ENCODE results near the gene RSBN1.
"Not testable (repeated sequence)": the region's sequence is repeated elsewhere in the genome, so short reads cannot be mapped to it uniquely, and the experiment has no call there.

RSBN1 gene

DNA sequence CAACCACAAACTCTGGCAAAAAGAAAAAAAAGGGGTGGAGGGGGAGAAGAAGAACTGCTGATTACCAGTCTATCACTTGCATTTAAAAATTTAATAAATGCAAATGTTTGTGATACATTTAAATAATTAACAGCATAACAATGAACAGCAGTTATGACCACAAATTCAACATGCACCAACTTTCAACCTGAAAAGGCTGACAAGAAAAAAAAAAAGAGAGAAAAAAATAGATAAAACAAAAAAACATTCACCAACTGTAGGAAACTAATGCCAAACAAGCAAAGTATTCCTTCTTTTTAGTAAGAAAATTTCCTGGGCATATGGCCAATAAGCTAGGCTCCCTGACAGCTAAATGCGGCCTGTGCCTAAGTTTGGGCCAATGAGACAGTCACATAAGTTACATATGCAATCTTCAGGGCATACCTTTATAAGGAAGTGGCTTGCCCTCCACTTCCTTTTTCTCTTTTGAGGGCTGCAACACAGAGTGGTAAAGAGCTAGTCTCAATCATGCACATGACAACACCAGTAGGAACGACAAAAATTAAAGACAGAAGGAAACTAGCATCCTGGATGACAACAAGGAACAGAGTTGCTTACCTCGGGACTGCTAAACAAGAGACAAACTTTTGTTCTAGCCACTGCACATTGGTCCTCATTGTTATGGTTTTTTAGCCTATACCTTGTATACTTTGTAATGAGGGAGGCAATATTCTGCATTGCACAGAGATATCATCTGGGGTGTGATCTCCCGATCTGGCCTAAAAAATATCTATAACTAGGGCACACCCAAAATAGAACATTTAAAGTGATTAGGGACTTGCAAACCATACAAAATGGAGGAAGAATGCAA lies 28.8 kb downstream of the RSBN1 start:
- FAIRE-seq (peak; percentile 85), DNase-seq (ENCODE audit: insufficient read length, low spot score) (peak; percentile 14)

DNA sequence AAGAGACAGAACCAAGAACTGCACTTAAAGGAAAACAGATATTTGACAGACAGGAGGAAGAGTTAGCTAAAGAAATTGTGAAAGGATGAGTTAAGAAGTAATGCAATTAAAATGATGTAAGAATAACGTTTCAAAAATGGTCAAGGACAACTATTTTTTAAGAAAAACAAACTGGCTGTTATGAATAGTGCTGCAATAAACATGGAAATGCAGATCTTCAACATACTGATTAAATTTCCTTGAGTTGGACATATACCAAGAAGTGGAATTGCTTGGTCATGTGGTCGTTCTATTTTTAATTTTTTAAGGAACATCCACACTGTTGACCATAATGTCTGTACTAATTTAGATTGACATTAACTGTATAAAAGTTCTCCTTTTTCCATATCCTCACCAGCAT lies 29.9 kb downstream of the RSBN1 start:
- DNase-seq (ENCODE audit: insufficient read length, low spot score) (no peak), FAIRE-seq (no peak)

DNA sequence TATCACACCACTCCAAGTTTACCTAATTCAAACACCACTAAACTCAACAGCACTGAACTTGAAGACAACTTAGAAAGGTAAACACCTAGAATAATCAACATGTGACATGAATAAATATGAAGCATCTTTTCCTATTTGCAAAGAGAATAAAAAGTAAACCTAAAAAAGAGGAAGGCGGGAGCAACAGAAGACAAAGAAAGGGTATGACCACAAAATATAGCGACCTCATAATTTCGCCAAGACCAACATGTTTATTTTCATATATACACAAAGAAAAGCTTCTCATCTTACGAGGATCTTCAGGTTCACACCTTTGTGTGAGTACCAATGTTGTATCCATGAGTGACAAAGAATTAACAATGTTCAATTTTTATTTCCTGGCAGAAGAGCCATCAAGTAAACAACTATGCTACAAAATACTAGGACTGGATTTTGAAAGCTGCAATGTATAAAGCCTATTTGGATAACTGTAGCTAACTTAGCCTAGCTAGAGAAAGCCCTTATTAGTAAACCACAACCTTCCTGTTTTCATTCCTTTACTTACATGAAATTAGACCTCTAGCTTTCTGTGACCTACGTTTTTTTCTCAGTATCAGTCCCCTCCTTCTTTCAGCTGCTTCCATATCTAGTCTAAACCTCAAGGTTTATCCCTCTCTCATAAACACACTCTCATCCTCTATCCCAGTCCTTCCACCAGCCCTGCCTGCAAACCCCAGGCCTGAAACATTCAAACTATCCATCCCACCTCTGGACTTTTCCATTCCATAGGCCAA lies 31.7 kb downstream of the RSBN1 start:
- FAIRE-seq = no peak
- DNase-seq (ENCODE audit: insufficient read length, low spot score) = no peak

DNA sequence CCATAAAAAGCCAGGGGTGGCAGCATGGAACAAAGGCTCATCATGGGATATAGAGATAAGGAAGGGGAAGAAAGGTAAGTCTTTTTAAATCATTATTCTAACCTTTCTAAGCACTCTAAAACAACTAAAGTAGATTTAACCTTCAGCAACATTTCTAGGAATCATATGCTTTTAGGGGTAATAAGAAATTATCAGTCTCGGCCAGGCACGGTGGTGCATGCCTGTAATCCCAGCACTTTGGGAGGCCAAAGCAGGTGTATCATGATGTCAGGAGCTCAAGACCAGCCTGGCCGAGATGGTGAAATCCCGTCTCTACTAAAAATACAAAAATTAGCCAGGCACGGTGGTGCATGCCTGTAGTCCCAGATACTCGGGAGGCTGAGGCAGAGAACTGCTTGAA lies 32.7 kb downstream of the RSBN1 start:
- no peak for DNase-seq (ENCODE audit: insufficient read length, low spot score)
- FAIRE-seq = no peak

DNA sequence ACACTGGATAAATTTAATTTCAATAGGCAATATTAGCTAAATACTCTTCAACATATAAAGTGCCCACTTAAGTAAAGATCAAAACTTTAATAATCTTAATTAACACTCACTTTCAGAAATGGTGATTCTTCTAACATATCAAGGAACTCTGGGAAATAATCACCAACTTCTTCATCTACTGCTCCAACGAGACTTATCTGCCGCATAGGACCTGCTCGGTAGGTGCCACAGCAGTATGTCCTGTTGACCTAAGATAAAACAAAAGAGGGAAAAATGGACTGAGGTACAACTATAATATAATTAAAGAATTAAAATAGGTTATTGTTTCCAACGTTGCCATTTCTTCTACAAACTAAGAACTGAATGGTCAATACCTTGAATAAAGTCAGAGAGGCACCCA lies 34.7 kb downstream of the RSBN1 start:
- DNase-seq (ENCODE audit: insufficient read length, low spot score) (no peak), FAIRE-seq (no peak)

DNA sequence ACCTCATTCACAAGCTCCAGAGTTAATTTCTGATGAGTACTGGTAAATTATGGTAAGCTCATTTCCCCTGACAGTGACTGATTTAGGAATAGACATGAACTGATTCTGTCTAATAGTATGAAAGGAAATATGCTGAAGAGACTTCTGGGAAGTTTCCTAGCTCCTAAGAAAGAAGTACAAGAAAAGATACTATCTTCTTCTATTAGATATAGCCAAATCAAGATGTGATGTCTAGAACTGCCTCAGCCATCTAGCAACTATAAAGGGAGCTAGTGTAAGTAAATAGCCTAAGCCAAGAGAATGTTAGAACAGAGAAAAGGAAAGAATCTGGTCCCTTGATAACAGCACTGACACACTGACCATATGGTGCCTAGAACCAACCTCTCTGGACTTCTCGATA lies 42.2 kb downstream of the RSBN1 start:
- DNase-seq (ENCODE audit: insufficient read length, low spot score) (no peak), FAIRE-seq (no peak)

DNA sequence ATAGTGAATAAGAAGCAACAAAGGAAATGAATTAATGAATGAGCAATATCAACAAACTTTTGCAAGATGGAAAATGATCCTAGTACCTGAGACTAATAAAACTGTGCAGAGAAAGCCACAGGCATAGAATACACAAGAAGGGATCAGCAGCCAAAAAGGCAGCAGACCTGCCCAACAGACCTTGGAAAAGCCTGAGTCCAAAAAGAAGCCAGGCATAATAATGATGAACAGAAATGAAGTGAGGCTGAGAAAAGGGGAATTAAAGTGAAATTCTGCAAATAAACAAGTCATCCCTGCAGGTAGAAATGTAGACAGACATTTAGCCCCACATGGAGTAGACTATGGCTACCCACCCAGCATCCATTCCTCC lies 42.7 kb downstream of the RSBN1 start:
- FAIRE-seq (no peak), DNase-seq (ENCODE audit: insufficient read length, low spot score) (no peak)

DNA sequence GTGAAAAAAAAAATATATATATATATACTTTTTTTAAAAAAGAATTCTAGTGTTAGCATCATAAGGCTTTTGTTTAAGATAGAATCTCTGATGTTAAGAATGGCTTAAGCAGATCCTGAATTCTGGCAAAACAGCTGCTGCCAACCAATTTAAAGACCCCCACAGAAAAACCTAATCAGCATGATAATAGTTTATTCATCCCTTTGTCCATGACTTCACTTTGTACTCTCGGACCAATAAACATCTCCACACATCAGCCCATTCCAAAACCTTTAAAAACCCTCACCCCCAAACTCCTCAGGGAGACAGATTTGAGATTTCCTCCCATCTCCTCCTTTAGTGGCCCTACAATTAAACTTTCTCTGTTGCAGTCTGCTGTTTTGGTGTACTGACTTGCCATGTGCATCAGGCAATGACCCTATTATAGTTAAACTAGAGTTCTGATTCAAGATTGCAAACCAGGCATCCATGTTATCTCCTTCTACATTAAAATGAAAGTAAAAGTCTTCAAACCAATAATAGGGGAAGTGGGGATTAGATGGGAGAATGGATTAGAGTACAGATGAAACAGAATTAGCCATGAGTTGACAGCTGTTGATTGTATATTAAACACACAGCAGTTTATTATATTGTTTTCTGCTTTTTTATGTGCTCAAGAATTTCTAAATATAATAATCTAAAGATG lies 43.2 kb downstream of the RSBN1 start:
- FAIRE-seq = no peak
- no peak for DNase-seq (ENCODE audit: insufficient read length, low spot score)

DNA sequence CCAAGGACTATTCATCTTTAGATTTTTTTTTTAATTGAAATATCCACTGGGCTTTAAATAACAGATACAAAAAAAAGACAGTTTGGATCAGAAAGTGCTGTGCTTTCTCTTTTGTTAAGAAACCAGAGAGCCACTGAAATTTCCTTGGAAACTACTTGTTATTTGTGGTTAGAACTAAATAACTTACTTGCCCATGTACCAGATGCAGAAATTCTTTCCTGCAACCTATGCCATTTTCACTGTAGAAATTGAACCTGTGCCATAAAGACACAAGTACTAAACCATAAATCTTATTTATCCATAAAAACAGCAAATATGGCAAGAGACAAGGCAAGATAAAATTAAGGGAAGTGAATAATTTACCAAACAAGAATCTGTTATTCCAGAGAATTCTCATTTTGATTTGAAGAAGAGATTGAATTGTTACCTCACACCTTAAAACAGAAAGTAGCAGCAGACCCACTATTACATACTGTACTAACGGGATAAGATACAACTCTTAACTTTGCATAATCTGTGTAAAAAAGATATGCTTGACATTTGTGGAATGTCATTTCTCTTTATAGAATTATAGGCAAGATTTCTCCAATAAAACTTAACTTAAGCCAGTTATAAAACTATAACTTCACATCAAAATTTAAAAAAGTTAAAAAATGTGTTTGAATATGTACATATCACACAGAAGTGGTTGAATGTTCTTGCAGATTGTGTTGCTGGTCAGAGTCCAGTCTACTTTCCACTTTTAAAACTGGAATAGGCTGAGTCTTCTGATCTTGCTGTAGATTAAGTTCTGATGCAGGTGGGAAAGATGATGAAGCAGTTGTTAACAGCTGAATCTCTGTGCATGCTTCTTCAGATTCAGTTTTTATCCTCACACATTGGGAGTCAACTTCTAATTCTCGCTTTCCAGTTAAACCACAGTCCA lies 46.7 kb downstream of the RSBN1 start:
- peak; percentile 14 for FAIRE-seq
- no peak for DNase-seq (ENCODE audit: insufficient read length, low spot score)

DNA sequence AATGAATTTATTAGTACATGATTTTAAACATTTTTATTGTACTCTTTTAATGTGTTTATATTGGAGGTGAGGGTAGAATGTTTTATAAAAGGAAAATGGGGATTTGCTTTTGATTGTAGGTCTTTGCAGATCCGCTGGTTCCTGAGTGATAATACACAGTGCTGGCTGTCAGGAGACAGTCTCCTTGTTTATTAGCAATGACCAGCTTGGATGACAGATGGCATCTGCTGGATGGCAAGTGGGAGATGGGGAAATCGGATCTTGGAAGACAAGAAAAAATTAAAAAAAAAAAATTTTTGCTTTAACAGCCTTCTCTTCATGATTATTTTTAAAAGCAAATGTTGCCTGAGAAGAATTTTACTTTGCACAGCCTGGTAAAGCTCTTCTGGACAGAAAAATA lies 48.6 kb downstream of the RSBN1 start:
- DNase-seq (ENCODE audit: insufficient read length, low spot score) = no peak
- no peak for FAIRE-seq

DNA sequence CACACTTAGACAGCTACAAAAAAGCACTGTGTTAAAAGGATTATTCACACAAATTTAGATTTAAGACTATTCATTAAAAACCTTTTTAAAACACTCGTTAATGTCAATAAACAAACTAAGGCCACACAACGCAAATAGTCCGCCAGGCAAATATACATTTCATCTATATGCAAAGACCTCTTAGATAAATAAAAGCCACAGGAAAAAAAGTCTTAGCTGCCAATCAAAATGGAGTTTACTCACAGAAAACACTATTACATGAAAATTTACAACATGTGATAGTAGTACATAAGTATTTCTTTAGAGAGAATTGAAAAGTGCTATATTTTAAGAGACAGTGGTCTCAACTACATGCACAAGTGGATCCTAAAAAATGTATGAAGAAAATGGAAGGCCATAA lies 50.3 kb downstream of the RSBN1 start:
- DNase-seq (ENCODE audit: insufficient read length, low spot score) = no peak
- FAIRE-seq = no peak

DNA sequence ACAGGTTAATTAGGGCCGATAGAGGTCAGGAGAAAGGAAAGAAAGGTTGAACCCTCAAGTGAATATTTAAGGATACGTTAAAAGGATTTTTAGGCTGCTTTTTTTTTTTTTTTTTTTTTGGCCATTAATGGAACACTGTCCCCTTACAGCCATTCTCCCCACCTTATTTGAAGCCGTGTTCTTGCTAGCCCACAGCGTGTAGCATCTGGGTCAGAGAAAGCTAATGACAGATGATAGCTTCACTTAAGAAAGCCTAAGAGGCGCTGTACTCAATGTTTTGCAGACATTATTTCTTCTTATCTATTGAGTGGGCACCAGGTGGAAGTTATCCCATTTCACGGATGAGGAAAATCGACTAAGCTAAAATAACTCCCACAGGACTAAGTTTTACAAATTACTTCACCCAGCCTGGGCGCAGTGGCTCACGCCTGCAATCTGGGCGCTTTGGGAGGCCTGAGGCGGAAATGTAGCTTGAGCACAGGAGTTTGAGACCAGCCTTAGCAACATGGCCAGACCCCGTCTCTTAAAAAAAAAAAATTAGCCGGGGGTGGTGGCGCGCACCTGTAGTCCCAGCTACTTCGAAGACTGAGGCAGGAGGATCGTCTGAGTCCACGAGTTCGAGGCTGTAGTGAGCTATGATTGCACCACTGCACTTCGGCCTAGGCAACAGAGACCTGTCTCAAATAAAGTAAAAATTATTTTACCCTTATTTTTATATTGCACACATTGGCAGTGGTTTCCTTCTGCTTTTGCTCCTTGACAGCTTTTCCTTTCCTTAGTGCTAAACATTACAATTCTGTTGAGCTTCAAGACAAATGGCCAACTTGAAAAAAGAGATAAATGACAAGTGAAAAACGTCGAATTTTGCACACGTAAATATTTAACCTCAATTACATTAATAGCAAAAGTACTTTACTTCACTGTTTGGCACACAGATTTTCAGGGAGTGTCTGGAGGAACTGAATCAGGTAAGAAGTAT lies 51.9 kb downstream of the RSBN1 start:
- DNase-seq (ENCODE audit: insufficient read length, low spot score) = no peak
- no peak for FAIRE-seq

DNA sequence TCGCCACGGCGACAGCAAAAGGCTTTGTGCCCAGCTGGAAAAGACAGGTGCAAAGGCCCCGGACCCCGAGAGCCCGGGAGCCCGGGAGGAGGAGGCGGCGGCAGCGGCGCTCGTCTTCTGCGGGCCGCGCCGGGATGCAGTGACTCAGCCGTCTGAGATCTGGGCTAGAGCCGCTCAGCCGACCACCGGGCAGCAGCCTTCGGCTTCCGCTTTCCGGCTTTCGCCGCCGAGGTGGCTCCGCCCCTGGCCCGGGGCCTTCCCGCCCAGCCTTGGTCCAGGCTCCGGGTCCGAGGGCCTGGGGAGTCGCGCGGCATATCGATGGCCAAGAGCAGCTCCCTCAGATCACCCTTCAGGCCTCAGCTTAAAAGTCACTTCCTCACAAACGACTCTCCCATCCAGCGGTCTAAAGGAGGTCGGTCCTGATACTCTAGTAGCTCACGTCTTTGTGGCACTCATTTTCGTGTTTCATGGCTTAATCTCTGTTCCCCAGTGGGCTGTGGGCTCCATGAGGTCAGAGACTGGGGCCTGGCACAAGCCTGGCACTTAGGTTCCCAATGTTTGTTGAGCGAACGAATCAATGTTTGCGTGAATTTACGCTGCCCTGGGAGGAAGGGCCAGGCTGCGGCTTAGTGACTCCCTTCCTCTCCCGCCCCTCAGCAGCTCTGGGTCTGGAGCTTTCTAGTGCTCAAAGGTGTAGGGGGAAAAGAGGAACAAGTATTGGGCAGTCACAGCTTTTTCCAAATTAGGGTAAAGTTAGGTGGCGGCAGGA lies 52.8 kb downstream of the RSBN1 start, which contains the start of gene PHTF1:
Gene PHTF1 (minus strand): TSS at position 154 of the 769 bp plus-strand sequence. CDS start 783 bp downstream, outside the sequence.
- DNase-seq (ENCODE audit: insufficient read length, low spot score) = peak; percentile 53
- FAIRE-seq = peak; percentile 93

DNA sequence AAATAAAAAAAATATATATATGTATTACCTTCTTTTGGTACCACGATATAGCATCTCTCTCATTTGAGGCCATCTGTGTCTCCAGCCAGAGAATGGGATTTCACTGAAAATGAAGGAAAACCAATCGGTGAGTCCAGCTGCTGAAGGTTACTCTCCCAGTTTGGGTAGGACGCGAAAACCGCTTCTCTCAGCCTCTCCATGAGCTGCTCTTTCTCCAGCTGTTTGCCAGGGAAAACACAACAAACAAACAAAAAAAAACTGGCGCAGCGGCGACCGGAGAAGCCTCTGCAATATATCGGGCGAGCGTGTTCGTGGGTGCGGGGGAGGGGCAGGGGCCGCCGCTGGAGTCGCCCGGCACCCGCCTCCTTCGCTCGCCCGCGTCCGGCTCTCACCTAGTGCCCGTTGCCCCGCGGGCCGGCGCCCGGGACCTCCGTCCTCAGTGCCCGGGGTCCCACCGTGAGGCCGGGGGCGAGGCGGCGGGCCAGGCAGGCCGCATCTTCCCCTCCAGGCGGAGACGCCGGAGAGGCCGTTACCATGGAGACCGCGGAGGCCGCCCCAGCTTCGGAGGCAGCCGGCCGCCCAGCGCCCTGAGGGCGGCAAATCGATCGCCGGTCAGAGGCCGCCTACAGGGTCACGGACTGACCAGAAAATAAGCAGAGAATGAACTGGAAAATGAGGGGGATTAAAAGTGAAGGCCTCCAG lies 53.5 kb downstream of the RSBN1 start:
- no peak for FAIRE-seq

DNA sequence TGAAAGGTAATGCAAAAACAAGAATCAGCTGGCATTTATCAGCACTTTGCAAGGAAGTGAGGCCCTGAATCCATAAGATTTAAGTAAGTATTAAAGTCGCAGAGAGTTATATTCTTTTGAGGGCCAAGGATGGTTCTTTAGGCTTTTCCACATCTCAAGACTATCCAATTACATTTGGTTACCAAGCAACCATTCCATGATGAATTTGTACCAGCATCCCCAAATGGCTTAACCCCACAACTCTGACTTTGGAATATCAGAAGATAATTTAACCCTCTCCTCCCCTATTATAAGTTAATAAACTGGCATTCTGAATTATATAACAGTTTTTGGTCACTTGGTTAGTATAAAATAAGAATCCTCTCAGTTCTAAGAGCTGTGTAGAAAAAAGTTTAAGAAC lies 55.8 kb downstream of the RSBN1 start:
- no peak for FAIRE-seq
- no peak for DNase-seq (ENCODE audit: insufficient read length, low spot score)

More for the DNA sequence above, 53.5 kb downstream of the RSBN1 start:
- DNase-seq (ENCODE audit: insufficient read length, low spot score) = peak; percentile 44

DNA sequence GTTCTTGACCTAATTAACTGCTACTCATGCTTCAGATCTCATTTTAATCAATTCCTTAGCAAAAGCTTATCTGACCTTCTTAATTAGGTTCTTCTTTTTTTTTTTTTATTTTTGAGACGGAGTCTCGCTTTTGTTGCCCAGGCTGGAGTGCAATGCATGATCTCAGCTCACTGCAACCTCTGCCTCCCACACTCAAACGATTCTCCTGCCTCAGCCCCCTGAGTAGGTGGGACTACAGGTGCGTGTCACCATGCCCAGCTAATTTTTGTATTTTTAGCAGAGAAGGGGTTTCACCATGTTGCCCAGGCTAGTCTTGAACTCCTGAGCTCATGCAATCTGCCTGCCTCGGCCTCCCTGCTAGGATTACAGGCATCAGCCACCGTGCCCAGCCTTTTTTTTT lies 58.9 kb downstream of the RSBN1 start:
- not testable (repeated sequence) for FAIRE-seq; DNase-seq (ENCODE audit: insufficient read length, low spot score)

DNA sequence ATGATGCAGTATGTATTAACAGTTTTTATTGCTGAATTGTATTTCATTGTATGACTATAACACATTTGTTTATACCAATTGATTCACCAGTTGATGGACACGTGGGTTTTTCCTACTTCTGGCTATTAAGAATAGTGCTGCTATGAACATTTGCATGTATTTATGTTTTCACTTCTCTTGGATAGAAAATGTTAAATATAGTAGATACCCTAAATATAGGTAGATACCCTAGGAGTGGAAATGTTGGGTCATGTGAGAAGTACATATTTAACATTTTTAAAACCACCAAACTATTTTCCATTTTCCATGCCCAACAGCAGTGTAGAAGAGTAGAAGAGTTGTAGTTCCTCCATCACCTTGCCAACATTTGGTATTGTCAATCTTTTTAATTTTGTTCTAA lies 60.8 kb downstream of the RSBN1 start:
- no peak for FAIRE-seq
- DNase-seq (ENCODE audit: insufficient read length, low spot score) = no peak

DNA sequence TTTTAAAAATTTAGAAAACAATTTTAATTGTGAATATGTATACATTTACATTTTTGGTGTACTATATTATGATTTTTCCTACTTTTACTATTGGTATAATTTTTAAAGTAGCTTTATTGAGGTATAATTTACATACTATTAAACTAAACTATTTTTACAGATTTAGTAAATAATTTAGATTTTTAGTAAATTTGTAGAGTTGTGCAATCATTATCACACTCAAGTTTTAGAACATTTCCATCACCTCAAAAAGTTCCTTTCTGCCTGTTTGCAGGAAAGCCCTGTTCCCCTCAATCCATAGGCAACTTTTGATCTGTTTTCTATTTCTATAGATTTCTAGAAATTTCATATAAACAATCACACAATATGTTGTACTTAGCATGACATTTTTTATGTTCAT lies 61.2 kb downstream of the RSBN1 start:
- DNase-seq (ENCODE audit: insufficient read length, low spot score) (no peak), FAIRE-seq (no peak)
